Astrocyte of the cerebellum (primary cell): ENCODE results near the gene CCRL2.

Experiments
- DNase-seq: peaks from one replicate; pipeline ENCODE4 v3.0.0-alpha.2; 2011; ENCODE audit warnings: low read depth
- H3K4me3 ChIP-seq: 2 replicates; pipeline ENCODE4 v1.5.1; 2011; ENCODE audit warnings: mild to moderate bottlenecking, low read depth, low read length, moderate library complexity
- CTCF ChIP-seq: IDR thresholded peaks from 2 replicates; pipeline ENCODE4 v1.5.1; 2012; ENCODE audit warnings: low read length, low read depth, moderate library complexity, mild to moderate bottlenecking; ENCODE audit errors: missing control alignments
- in situ Hi-C: cut with HindIII; loops from 2 replicates; pipeline ENCODE4 v1.10.0; 2017; ENCODE audit warnings: low sequenced_read_pairs

Gene CCRL2

GRCh38 chr3:46440531-46441294 lies 33.7 kb downstream of the CCRL2 start:
- TF ChIP-seq CTCF = no peak
- in situ Hi-C loops = no loop called here
- no peak overlapping the region for H3K4me3 ChIP-seq
- no peak for DNase-seq

- peak; percentile 67 for TF ChIP-seq CTCF
- DNase-seq = peak; percentile 19
- in situ Hi-C loops = no loop called here
- no peak overlapping the region for H3K4me3 ChIP-seq
Measured at GRCh38 chr3:46442576-46443530, 35.8 kb downstream of the CCRL2 start.

GRCh38 chr3:46447228-46447985 lies 40.3 kb downstream of the CCRL2 start:
- no peak for DNase-seq
- in situ Hi-C loops = no loop called here
- no peak for TF ChIP-seq CTCF
- H3K4me3 ChIP-seq = no peak overlapping the region

- no peak for TF ChIP-seq CTCF
- no peak overlapping the region for H3K4me3 ChIP-seq
- in situ Hi-C loops = no loop called here
- DNase-seq = no peak
Measured at GRCh38 chr3:46448721-46449120, 41.7 kb downstream of the CCRL2 start.

GRCh38 chr3:46449755-46450552 lies 42.9 kb downstream of the CCRL2 start:
- in situ Hi-C loops = no loop called here
- TF ChIP-seq CTCF = peak; percentile 57
- DNase-seq = no peak
- H3K4me3 ChIP-seq = no peak overlapping the region
